H9 (cell line): ENCODE results near the gene MMD. TPM values are rescaled to one million over a fixed set of nuclear protein-coding genes. Genes with fewer than 3 reads are reported as not detected.

ENCODE experiments used
- DNase-seq: peaks from one replicate; pipeline ENCODE4 v3.0.0-alpha.2; 2017
- H2AFZ ChIP-seq: one replicate; pipeline ENCODE4 v1.6.1; 2013; ENCODE audit warnings: mild to moderate bottlenecking, low read length, control low read depth, moderate library complexity
- H2AK5ac ChIP-seq: 2 replicates; pipeline ENCODE4 v1.6.1; 2013; ENCODE audit warnings: low read length, control low read depth, mixed read lengths; ENCODE audit not compliant: insufficient read length
- H2BK120ac ChIP-seq: one replicate; pipeline ENCODE4 v1.6.1; 2013; ENCODE audit warnings: low read depth, mild to moderate bottlenecking, low read length, control low read depth, inconsistent platforms; ENCODE audit not compliant: poor library complexity, severe bottlenecking
- H2BK12ac ChIP-seq: 2 replicates; pipeline ENCODE4 v1.6.1; 2013; ENCODE audit warnings: low read length, control low read depth, mixed read lengths, low read depth; ENCODE audit not compliant: insufficient read length
- H2BK15ac ChIP-seq: 2 replicates; pipeline ENCODE4 v1.6.1; 2013; ENCODE audit warnings: low read depth, low read length, control low read depth
- H2BK20ac ChIP-seq: one replicate; pipeline ENCODE4 v1.6.1; 2013; ENCODE audit warnings: low read depth, mild to moderate bottlenecking, low read length, control low read depth, inconsistent platforms; ENCODE audit not compliant: poor library complexity, severe bottlenecking
- H2BK5ac ChIP-seq: 2 replicates; pipeline ENCODE4 v1.6.1; 2013; ENCODE audit warnings: low read length, control low read depth, mixed read lengths; ENCODE audit not compliant: insufficient read length
- H3K14ac ChIP-seq: 2 replicates; pipeline ENCODE4 v1.6.1; 2013; ENCODE audit warnings: low read length, control low read depth; ENCODE audit not compliant: insufficient read depth
- H3K18ac ChIP-seq: 2 replicates; pipeline ENCODE4 v1.6.1; 2013; ENCODE audit warnings: low read depth, mild to moderate bottlenecking, mixed read lengths, low read length, control low read depth; ENCODE audit not compliant: insufficient read length
- H3K23ac ChIP-seq: 2 replicates; pipeline ENCODE4 v1.6.1; 2013; ENCODE audit warnings: low read length, control low read depth, mixed read lengths, low read depth; ENCODE audit not compliant: insufficient read length
- H3K23me2 ChIP-seq: 2 replicates; pipeline ENCODE4 v1.6.1; 2013; ENCODE audit warnings: low read depth, mild to moderate bottlenecking, mixed read lengths, low read length, control low read depth; ENCODE audit not compliant: insufficient read length, poor library complexity, severe bottlenecking
- H3K27ac ChIP-seq: 2 replicates; pipeline ENCODE4 v1.5.1; 2013; ENCODE audit warnings: low read length, control low read depth, mixed read lengths, low read depth; ENCODE audit not compliant: insufficient read length
- H3K27me3 ChIP-seq: 2 replicates; pipeline ENCODE4 v1.6.1; 2013; ENCODE audit warnings: low read length, control low read depth, inconsistent platforms; ENCODE audit not compliant: insufficient read depth
- H3K4ac ChIP-seq: 2 replicates; pipeline ENCODE4 v1.6.1; 2013; ENCODE audit warnings: low read depth, mild to moderate bottlenecking, control low read depth, inconsistent platforms, low read length, moderate library complexity
- H3K4me1 ChIP-seq: 2 replicates; pipeline ENCODE4 v1.6.1; 2013; ENCODE audit warnings: low read length, control low read depth, inconsistent platforms; ENCODE audit not compliant: insufficient read depth
- H3K4me2 ChIP-seq: 2 replicates; pipeline ENCODE4 v1.6.1; 2013; ENCODE audit warnings: low read length, control low read depth, mixed read lengths; ENCODE audit not compliant: insufficient read length, insufficient read depth
- H3K56ac ChIP-seq: 2 replicates; pipeline ENCODE4 v1.6.1; 2013; ENCODE audit warnings: low read depth, mild to moderate bottlenecking, mixed read lengths, low read length, control low read depth; ENCODE audit not compliant: insufficient read length
- H3K79me1 ChIP-seq: 2 replicates; pipeline ENCODE4 v1.6.1; 2013; ENCODE audit warnings: low read depth, mild to moderate bottlenecking, moderate library complexity, low read length, control low read depth, inconsistent platforms; ENCODE audit not compliant: insufficient read depth, poor library complexity, severe bottlenecking
- H3K79me2 ChIP-seq: 2 replicates; pipeline ENCODE4 v1.6.1; 2013; ENCODE audit warnings: low read length, control low read depth, inconsistent platforms; ENCODE audit not compliant: insufficient read depth
- H3K9ac ChIP-seq: 2 replicates; pipeline ENCODE4 v1.6.1; 2013; ENCODE audit warnings: low read length, control low read depth, mixed read lengths; ENCODE audit not compliant: insufficient read length; ENCODE audit errors: extremely low read depth
- H3K9me3 ChIP-seq: one replicate; pipeline ENCODE4 v1.6.1; 2013; ENCODE audit warnings: low read depth, low read length, inconsistent platforms; ENCODE audit not compliant: control insufficient read depth
- H3T11ph ChIP-seq: one replicate; pipeline ENCODE4 v1.6.1; 2013; ENCODE audit warnings: mild to moderate bottlenecking, low read length, control low read depth, inconsistent platforms
- H4K20me1 ChIP-seq: one replicate; pipeline ENCODE4 v1.6.1; 2013; ENCODE audit not compliant: control insufficient read depth, insufficient read length, insufficient read depth
- H4K5ac ChIP-seq: 2 replicates; pipeline ENCODE4 v1.6.1; 2013; ENCODE audit warnings: low read depth, mild to moderate bottlenecking, mixed read lengths, low read length, control low read depth; ENCODE audit not compliant: insufficient read length
- H4K8ac ChIP-seq: replicated peaks from 2 replicates; pipeline ENCODE4 v1.6.1; 2013; ENCODE audit warnings: low read length, control low read depth, mixed read lengths, low read depth; ENCODE audit not compliant: insufficient read length
- H4K91ac ChIP-seq: 2 replicates; pipeline ENCODE4 v1.6.1; 2013; ENCODE audit warnings: low read depth, mild to moderate bottlenecking, moderate library complexity, mixed read lengths, low read length, control low read depth; ENCODE audit not compliant: insufficient read length
- H3K27ac Mint-ChIP-seq, 3 experiments: 2 replicates in 2 of 3; 3 replicates in 1 of 3; pipeline ENCODE4 v1.8.0; 2020 to 2021; ENCODE audit warnings: mixed read lengths in 3 of 3, mild to moderate bottlenecking in 1 of 3, moderate library complexity in 1 of 3
- H3K27me3 Mint-ChIP-seq: 2 replicates; pipeline ENCODE4 v1.8.0; 2021; ENCODE audit warnings: low read depth, mild to moderate bottlenecking, moderate library complexity, mixed read lengths
- H3K36me3 Mint-ChIP-seq, 3 experiments: 2 replicates in 2 of 3; 3 replicates in 1 of 3; pipeline ENCODE4 v1.8.0; 2020 to 2021; ENCODE audit warnings: low read depth in 3 of 3, mixed read lengths in 3 of 3; ENCODE audit not compliant: insufficient read depth in 1 of 3
- H3K4me1 Mint-ChIP-seq, 2 experiments: 2 replicates each; pipeline ENCODE4 v1.8.0; 2020; ENCODE audit warnings: mixed read lengths in 2 of 2
- H3K4me3 Mint-ChIP-seq, 2 experiments: 2 replicates in 1 of 2; 3 replicates in 1 of 2; pipeline ENCODE4 v1.8.0; 2020 to 2021; ENCODE audit warnings: mild to moderate bottlenecking in 2 of 2, mixed read lengths in 2 of 2, moderate library complexity in 1 of 2
- H3K9me3 Mint-ChIP-seq, 2 experiments: 2 replicates in 1 of 2; 3 replicates in 1 of 2; pipeline ENCODE4 v1.8.0; 2020; ENCODE audit warnings: mild to moderate bottlenecking in 2 of 2, mixed read lengths in 2 of 2, moderate library complexity in 1 of 2
- WGBS: extraction: QIAGEN DNeasy Blood & Tissue Kit; methylation state at CpG from one replicate; pipeline ENCODE4 v1.1.7; 2013; ENCODE audit warnings: missing lambda C conversion rate, low lambda C conversion rate, mixed read lengths; ENCODE audit not compliant: insufficient read length; ENCODE audit errors: extremely low coverage; 5-methylcytosine and 5-hydroxymethylcytosine counted together
- total RNA-seq: library from RNA; stranded (reverse); gene quantifications from 2 replicates; pipeline ENCODE4 v1.2.1, GENCODE V29; 2021
- TF ChIP-seq, protein P1 (sequence below): fragments of 200-600 bp; sonication (generic); conservative IDR thresholded peaks from 3 replicates; pipeline ENCODE4 v1.8.0; 2021; ENCODE audit warnings: antibody characterized with exemption, mild to moderate bottlenecking

The MMD gene
- total RNA-seq, 1 experiment from 2014 or later: 24.0 TPM

- Mint-ChIP-seq H3K9me3 (peaks cover 0 to 1% of the 10 kb centered on the region in 2 experiments; a peak in 2 of 5 replicates), H3K4me1 (peaks cover 28 to 34% of the 10 kb centered on the region in 2 experiments), H3K4me3 (no peak overlapping the region; a peak in 1 of 5 replicates), H3K27ac (peak overlapping the region in 1 of 3 experiments; percentile 93; a peak in 1 of 7 replicates), H3K27me3 (no peaks in the 10 kb centered on the region), H3K36me3 (peaks cover 0 to 3% (median 2%) of the 10 kb centered on the region in 3 experiments; a peak in 1 of 7 replicates)
- Histone ChIP-seq H2BK5ac (no peak overlapping the region), H2BK20ac (no peak overlapping the region), H3K79me2 (no peaks in the 10 kb centered on the region), H2AFZ (no peak overlapping the region), H2AK5ac (no peak overlapping the region), H3K27me3 (no peaks in the 10 kb centered on the region), H2BK120ac (no peak overlapping the region), H3T11ph (no peak overlapping the region), H3K4ac (no peak overlapping the region), H3K4me2 (no peak overlapping the region), H3K23me2 (no peaks in the 10 kb centered on the region), H3K14ac (no peak overlapping the region), H3K4me1 (peaks cover 3% of the 10 kb centered on the region), H3K9me3 (no peaks in the 10 kb centered on the region), H4K91ac (no peak overlapping the region), H2BK15ac (no peak overlapping the region), H4K5ac (no peak overlapping the region), H3K9ac (no peak overlapping the region), H3K23ac (no peak overlapping the region), H4K8ac (no peak overlapping the region), H3K27ac (no peak overlapping the region), H4K20me1 (no peaks in the 10 kb centered on the region), H3K56ac (no peak overlapping the region), H3K18ac (no peak overlapping the region), H2BK12ac (no peak overlapping the region), H3K79me1 (no peaks in the 10 kb centered on the region)
- no CpG with 5 or more reads among the region's 4 CpGs for WGBS
- TF ChIP-seq, protein P1, sequence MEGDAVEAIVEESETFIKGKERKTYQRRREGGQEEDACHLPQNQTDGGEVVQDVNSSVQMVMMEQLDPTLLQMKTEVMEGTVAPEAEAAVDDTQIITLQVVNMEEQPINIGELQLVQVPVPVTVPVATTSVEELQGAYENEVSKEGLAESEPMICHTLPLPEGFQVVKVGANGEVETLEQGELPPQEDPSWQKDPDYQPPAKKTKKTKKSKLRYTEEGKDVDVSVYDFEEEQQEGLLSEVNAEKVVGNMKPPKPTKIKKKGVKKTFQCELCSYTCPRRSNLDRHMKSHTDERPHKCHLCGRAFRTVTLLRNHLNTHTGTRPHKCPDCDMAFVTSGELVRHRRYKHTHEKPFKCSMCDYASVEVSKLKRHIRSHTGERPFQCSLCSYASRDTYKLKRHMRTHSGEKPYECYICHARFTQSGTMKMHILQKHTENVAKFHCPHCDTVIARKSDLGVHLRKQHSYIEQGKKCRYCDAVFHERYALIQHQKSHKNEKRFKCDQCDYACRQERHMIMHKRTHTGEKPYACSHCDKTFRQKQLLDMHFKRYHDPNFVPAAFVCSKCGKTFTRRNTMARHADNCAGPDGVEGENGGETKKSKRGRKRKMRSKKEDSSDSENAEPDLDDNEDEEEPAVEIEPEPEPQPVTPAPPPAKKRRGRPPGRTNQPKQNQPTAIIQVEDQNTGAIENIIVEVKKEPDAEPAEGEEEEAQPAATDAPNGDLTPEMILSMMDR: no peak
- DNase-seq: no peak
Measured at GRCh38 chr17:55454906-55455474, 33.4 kb upstream of the MMD start.
